GM18951 (cell line): Measurements from ENCODE around the gene SPDL1.

Source experiments
- POLR2A ChIP-seq: IDR thresholded peaks from 4 replicates; pipeline ENCODE4 v1.6.1; 2011; ENCODE audit warnings: mild to moderate bottlenecking; ENCODE audit not compliant: insufficient read length, insufficient read depth; ENCODE audit errors: extremely low read depth
- in situ Hi-C: fragments of 300-500 bp; cut with MboI; formaldehyde crosslinking; loops from one replicate; pipeline ENCODE4 v1.12.0; 2022; ENCODE audit warnings: low sequenced_read_pairs, mixed read lengths, inconsistent platforms; ENCODE audit not compliant: unreplicated experiment

The SPDL1 gene

DNA sequence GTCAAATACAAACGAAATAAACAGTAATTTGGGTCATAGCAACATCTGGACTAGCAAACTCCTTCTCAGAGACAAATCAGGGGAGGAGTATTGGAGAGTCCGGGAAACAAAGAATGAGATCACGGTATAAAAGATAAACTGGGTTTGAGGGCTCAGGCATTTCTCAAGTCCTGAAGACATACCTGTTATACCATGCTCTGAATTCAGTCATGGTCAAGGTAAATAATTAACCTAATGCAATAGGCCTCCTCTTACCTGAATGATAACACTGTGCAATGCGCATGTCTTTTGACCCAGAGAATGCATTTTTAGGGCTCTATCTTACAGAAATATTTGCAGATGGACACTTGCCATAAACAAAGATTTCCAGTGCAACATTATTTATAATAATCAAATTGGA lies 31.9 kb upstream of the SPDL1 start:
- no peak for TF ChIP-seq POLR2A
- in situ Hi-C loops, result no loop called here

DNA sequence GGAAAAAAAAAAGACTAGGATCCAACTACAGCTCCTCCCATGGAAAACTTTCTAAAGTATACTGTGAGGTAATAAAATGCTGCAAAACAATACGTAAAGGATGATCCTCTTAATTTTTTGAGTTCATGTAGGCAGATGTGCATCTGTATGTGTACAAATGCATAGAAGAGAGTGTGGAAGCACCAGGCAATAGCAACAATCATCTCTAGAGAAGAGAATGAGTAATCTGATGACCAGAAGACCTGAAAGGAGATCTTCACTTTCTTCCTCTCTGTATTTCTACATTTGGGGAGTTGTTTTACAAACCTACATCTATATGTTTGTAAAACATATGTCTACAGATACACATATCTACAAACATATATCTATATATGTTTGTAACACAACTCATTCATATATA lies 29.3 kb upstream of the SPDL1 start:
- TF ChIP-seq POLR2A, result no peak
- in situ Hi-C loops, result no loop called here

- in situ Hi-C loops, result no loop called here
- TF ChIP-seq POLR2A, result no peak
These were observed 25.7 kb upstream of the SPDL1 start for GRCh38 chr5:169557838-169558237.

- TF ChIP-seq POLR2A, result no peak
- in situ Hi-C loops, result no loop called here
These were observed 21.7 kb upstream of the SPDL1 start for GRCh38 chr5:169561893-169562292.

DNA sequence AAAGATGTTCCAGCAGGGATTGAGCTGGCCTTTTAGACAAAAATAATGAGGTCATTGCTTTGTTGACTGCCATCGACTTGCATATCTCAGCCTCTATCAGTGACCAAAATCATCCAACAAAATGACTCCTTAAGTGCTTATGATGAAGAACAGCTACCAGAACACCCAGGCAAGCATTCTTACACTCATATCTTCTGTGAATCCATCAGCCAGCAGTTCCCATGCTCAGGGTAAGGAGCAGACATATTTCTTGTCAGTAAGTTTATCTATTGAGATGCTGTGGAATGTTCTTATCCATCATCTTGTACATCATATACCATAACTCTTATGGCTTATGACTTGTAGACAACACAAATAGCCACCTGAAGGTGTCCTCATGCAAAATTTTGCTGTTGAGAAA lies 20.2 kb upstream of the SPDL1 start:
- no peak for TF ChIP-seq POLR2A
- in situ Hi-C loops, result no loop called here

- no peak for TF ChIP-seq POLR2A
- in situ Hi-C loops, result no loop called here
These were observed 17.4 kb upstream of the SPDL1 start for GRCh38 chr5:169566202-169566601.

DNA sequence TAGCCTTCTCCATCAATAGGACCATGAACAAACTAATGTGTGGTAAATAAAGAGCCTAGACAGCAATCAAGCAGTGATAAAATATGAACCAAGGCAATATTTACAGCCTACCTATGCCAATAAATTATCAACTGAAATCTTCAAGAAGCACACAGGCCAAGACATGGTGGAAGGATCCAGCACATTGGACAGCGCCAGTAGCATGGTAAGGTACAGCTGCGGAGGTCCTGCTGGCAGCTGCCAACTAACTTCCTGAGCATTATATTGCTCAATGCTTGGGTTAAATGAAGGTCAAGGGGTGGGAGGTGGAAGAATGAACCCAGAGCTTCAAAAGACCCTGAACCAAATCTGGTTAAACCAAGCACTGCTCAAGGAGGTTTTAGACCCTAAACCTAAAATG lies 16.5 kb upstream of the SPDL1 start:
- TF ChIP-seq POLR2A, result no peak
- in situ Hi-C loops, result no loop called here

GRCh38 chr5:169569513-169569912 lies 14.1 kb upstream of the SPDL1 start:
- in situ Hi-C loops, result no loop called here
- TF ChIP-seq POLR2A, result no peak

- in situ Hi-C loops, result loop anchor here (10.0 kb wide), 1 partner anchor 587 kb away; no protein-coding TSS in a partner anchor
- TF ChIP-seq POLR2A, result no peak
These were observed 12.2 kb upstream of the SPDL1 start for GRCh38 chr5:169571355-169571754.

DNA sequence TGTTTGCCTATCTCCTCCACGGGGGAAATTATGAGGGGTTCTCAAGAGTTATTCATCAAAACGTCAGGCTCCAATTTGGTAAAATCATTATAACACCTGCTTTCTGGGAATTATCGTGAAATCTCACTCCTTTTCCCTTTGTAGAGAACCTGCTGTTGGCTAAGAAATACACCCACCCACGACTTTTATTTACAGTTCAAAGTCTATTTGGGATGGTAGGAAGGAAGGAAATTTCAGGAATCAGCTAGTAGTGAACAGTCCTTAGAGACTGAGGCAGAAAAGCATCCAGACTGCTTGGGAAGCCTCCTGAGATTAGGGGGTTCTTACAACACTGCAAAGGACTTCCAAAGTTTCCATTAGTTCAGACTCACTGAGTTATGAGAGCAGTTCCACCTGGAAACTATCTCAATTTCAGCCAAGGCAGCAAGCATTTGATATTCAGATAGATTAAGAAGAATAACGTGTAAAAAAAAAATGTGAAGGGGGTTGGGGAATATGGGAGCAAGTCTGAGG lies 9.4 kb upstream of the SPDL1 start:
- TF ChIP-seq POLR2A, result no peak
- in situ Hi-C loops, result loop anchor here (10.0 kb wide), 1 partner anchor 589 kb away; no protein-coding TSS in a partner anchor

- in situ Hi-C loops, result loop anchor here (10.0 kb wide), 1 partner anchor 591 kb away; no protein-coding TSS in a partner anchor
- no peak for TF ChIP-seq POLR2A
These were observed 7.4 kb upstream of the SPDL1 start for GRCh38 chr5:169576181-169576598.

- in situ Hi-C loops, result loop anchor here (10.0 kb wide), 1 partner anchor 593 kb away; no protein-coding TSS in a partner anchor
- TF ChIP-seq POLR2A, result no peak
These were observed 5.6 kb upstream of the SPDL1 start for GRCh38 chr5:169577951-169578350.

- in situ Hi-C loops, result no loop called here
These were observed 2.6 kb upstream of the SPDL1 start for GRCh38 chr5:169580964-169581363.

GRCh38 chr5:169581580-169582227 lies 1.9 kb upstream of the SPDL1 start:
- no peak for TF ChIP-seq POLR2A
- in situ Hi-C loops, result no loop called here

More at GRCh38 chr5:169580964-169581363, 2.6 kb upstream of the SPDL1 start:
- no peak for TF ChIP-seq POLR2A
